GM19025 (cell line): ENCODE results near the gene CHAF1B.
A peak's percentile ranks its signal among the peaks of the same experiment; 100 is the strongest.

Experiments
- ATAC-seq: cut with Tn5 transposase; IDR thresholded peaks from one replicate; pipeline ENCODE4 v1.9.1; 2021; ENCODE audit warnings: mild to moderate bottlenecking, low read depth, moderate library complexity; ENCODE audit not compliant: unreplicated experiment

CHAF1B gene

GRCh38 chr21:36423771-36424433 lies 38.7 kb downstream of the CHAF1B start:
- no peak for ATAC-seq

GRCh38 chr21:36424592-36424991 lies 39.4 kb downstream of the CHAF1B start:
- no peak for ATAC-seq

DNA sequence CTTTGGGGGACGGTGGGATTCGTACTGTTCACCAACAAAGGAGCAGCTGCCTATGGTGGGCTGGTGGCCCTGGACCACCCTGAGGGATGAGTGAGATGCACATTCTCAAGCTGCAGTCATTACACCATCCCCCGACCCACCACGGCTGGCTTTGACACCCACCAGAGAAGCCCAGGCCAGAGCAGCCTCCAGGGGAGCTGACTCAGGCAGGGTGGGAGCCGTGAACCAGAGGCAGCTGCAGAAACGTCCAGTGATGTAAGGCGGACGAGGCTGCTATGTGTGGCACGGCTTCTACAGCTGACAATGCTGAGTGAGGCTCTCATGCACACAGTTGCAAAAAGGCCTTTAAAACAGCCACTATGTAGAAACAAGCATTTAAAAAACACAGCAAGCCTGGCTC lies 40.1 kb downstream of the CHAF1B start:
- ATAC-seq: no peak

DNA sequence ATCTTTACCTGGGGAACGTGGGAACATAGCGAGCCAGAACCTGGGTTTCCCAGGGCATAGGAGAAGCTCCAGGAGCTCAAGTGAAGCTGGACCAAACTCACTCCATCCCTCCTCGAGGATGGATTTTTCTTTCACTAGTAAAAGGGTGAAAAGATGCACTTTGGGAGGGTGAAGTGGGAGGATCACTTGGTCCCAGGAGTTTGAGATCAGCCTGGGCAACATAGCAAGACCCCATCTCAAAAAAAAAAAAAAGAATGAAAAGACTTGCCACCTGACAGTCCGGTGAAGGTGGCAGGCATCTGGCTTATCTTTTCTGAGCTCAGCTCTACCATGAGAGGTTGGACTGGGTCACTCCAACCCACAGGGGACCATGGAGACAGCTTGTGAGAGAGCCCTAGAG lies 42.3 kb downstream of the CHAF1B start:
- ATAC-seq: no peak

GRCh38 chr21:36428761-36429432 lies 43.7 kb downstream of the CHAF1B start:
- ATAC-seq: no peak

DNA sequence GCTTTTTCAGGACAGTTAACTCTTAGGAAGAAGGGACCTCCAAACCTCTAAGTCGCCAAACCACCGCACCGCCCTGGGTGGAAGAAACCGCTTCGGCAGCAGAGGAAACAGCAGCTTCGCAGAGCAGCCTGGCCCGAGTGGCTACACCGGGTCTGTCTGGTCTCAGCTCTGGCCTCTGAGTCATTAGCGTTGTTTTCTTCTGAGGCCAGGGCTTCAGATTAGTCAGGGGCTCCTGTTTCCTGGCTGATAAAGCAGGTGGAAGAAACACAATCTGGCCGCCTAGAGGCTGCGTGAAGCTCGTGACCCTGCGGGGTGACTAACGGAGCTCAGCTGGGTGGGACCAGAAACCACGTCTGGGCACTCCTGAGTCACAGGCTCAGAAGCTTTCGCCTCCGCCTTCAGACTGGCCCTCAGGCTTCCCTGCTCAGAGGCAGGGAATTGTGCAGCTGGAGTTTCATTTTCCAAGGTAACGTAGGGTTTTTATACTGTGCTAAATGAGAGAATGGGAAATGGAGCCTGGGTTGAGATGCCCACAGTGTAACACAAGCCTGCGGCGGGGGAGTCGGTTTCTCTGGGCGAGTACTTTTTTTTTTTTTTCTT lies 44.9 kb downstream of the CHAF1B start:
- ATAC-seq: peak; percentile 78

DNA sequence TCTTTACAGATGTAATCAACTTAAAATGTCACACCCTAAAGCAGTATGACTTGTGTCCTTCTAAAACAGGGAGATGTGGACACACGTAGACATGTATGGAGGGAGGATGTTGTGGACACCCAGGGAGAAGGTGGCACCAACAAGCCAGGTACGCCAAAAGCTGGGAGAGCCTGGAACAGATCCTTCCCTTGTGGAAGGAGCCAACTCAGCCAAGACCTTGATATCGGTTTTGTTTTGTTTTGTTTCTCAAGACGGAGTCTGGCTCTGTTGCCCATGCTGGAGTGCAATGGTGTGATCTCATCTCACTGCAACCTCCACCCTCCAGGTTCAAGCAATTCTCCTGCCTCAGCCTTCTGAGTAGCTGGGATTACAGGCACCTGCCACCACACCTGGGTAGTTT lies 45.6 kb downstream of the CHAF1B start:
- ATAC-seq: no peak

DNA sequence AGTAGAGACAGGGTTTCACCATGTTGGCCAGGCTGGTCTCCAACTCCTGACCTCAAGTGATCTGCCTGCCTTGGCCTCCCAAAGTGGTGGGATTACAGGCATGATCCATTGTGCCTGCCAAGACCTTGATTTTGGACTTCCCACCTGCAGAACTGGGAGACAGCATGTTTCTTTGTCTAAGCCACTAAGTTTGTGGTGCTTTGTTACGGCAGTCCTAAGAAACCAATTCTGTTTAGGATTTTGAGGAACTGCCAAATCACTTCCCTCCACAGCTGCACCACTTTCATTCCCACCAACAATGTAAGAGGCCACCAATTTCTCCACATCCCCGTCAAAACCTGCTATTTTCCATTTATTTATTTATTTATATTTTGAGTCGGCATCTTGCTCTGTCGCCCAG lies 46.1 kb downstream of the CHAF1B start:
- ATAC-seq: no peak

DNA sequence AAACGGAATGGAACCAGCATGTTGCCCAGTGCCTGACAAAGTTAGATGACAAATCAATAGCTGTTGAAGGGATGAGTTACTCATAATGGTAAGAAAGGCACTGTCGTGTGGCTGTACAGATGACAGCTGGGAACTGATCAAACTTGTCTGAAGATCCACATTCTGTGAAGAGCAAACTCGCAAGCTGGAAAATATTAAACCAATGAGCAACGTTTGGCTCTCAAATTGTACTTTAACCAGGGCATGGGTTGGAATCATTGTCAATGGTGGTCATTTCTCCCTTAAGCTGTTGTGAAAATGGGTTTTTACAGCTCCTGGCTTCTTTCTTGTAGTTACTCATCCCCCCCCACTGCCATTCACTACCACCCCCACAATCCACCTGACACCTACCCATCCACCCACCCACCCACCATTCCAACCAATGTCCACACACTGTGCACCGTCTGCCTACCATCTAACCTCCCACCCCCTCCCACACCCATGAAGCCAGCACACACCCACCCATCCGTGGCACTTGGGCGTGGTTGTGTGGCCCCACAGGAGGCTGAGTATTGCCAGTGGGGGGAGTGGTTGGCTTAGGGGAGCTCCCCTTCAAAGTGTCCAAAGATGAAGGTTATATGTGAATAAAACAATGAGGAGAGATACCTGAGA lies 48.0 kb downstream of the CHAF1B start:
- no peak for ATAC-seq

- no peak for ATAC-seq
Measured at GRCh38 chr21:36434144-36434543, 49.0 kb downstream of the CHAF1B start.

DNA sequence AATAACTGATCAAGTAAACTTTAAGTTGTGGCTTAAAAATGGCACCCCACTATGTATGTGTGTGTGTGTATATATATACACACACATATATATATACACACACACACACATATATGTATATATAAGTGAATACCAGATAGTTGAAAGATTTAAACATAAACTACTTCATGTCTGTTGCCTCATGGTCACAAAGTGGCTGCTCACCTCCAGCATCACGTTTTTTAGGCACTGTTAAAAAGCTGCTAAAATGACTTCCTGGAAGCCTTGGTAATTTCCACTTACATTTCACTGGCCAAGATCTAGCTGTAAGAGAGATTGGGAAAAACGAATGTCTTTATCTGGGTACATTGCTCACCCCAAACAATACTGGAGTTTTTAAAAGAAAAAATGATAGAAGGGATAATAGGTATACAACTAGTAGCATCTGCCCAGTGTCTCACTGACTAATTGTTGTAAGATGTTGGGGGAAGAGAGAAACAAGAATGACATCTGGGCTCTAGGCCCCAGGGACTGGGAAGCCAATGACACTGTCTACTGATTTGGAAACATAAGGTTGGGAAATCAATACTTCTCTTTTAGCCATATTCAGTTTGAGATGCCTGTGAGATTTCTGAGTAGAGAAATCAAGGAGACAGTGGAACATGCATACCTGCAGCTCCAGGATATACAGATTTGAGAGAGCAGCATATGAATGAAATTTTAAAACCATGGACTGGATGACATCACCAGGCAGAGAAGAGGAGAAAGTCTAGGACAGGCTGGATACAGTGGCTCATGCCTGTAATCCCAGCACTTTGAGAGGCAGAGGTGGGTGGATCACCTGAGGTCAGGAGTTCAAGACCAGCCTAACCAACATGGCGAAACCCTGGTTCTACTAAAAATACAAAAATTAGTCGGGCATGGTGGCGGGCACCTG lies 51.9 kb downstream of the CHAF1B start:
- no peak for ATAC-seq

- ATAC-seq: no peak
Measured at GRCh38 chr21:36437745-36438128, 52.5 kb downstream of the CHAF1B start.

GRCh38 chr21:36441715-36442114 lies 56.5 kb downstream of the CHAF1B start:
- ATAC-seq: no peak

DNA sequence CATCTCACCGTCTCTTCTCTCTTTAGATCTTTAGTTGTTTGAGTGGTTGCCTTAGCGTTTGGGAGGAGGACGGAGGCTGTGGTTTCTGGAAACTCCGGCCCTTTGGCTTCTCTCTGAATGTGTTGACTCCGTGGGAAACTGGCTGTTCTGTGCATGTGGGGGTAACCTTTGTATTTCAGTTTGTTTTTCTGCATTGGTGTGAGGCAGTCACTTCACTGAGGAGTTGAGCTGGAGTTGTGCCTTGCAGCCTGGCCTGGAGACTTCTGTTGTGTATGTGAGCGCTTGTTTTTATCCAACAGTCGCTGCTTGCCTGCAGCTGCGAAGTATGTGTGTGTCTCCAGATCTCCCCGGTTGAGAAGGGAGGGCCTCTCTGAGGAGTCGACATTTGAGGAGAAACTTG lies 61.1 kb downstream of the CHAF1B start:
- ATAC-seq: no peak

- ATAC-seq: no peak
Measured at GRCh38 chr21:36450511-36450910, 65.3 kb downstream of the CHAF1B start.

DNA sequence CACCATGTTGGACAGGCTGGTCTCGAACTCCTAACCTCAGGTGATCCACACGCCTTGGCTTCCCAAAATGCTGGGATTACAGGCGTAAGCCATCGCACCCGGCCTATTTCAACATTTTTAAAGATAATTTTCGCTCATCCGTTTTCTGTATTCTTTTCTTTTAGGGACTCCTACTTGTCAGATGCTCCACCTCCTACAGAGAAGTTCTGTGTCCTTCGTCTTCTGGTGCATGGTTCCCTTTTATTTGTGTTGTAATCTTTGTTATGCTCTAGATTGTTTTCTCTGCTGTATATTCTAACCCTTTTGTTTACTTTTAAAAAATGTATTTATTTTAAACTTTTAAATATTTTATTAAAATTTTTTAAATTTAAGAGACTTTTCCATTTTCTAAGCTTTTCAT lies 66.3 kb downstream of the CHAF1B start:
- no peak for ATAC-seq

DNA sequence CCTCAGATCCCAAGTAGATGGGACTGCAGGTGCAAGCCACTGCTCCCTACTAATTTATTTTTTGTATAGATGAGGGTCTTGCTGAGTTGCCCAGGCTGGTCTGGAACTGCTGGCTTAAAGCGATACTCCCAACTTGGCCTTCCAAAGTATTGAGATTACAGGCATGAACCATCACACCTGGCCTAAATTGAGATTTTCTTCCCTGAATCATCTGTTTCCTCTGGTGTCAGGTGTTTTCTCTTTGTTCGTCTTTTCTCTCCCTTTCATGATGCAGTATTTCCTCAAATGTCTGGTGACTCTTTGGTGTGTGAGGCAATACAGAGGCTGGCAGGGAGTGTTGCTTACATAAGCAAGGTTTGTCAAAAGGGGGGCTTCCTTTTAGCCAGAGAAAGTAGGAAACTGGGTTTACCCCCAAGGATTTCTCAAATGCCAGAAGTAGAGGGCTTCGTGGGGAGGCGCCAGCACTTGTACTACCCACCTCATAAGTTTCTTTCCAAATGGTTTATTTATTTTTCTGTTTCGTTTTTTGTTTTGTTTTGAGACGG lies 67.2 kb downstream of the CHAF1B start:
- no peak for ATAC-seq

- ATAC-seq: no peak
Measured at GRCh38 chr21:36454093-36454531, 68.9 kb downstream of the CHAF1B start.

- no peak for ATAC-seq
Measured at GRCh38 chr21:36454706-36455105, 69.5 kb downstream of the CHAF1B start.

- ATAC-seq: no peak
Measured at GRCh38 chr21:36456729-36457414, 71.7 kb downstream of the CHAF1B start.
